ENCODE data around the gene ADGRL1.

- TF ChIP-seq, protein P1, sequence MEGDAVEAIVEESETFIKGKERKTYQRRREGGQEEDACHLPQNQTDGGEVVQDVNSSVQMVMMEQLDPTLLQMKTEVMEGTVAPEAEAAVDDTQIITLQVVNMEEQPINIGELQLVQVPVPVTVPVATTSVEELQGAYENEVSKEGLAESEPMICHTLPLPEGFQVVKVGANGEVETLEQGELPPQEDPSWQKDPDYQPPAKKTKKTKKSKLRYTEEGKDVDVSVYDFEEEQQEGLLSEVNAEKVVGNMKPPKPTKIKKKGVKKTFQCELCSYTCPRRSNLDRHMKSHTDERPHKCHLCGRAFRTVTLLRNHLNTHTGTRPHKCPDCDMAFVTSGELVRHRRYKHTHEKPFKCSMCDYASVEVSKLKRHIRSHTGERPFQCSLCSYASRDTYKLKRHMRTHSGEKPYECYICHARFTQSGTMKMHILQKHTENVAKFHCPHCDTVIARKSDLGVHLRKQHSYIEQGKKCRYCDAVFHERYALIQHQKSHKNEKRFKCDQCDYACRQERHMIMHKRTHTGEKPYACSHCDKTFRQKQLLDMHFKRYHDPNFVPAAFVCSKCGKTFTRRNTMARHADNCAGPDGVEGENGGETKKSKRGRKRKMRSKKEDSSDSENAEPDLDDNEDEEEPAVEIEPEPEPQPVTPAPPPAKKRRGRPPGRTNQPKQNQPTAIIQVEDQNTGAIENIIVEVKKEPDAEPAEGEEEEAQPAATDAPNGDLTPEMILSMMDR (IDR thresholded peaks at IDR 0.05) = no peak
- TF ChIP-seq POLR2A (IDR thresholded peaks at IDR 0.05) = no peak
Measured at GRCh38 chr19:14168259-14168972, 37.6 kb downstream of the ADGRL1 start.

Measured in thyroid gland (tissue), 4 donors.